ENCODE data around the gene ITGA1.

DNA sequence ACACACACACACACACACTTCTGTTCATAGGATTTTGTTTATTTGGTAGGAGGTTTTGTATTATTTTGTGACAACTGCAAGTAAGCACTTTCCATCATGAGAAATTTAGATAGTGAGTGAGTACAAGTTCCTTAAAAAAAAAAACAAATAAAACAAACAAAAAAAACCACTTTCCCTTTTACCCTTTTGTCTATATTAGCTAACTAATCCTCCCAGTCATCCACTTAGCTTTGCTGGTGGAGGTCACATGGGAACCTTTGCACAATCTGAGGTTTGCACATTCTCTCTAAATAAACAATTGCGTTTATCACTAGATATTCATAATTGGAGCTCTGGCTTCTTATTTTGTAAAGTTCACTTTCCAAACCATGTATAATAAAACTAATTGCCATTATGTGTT, 6.8 kb downstream of the ITGA1 start:
- TF ChIP-seq, protein P1, sequence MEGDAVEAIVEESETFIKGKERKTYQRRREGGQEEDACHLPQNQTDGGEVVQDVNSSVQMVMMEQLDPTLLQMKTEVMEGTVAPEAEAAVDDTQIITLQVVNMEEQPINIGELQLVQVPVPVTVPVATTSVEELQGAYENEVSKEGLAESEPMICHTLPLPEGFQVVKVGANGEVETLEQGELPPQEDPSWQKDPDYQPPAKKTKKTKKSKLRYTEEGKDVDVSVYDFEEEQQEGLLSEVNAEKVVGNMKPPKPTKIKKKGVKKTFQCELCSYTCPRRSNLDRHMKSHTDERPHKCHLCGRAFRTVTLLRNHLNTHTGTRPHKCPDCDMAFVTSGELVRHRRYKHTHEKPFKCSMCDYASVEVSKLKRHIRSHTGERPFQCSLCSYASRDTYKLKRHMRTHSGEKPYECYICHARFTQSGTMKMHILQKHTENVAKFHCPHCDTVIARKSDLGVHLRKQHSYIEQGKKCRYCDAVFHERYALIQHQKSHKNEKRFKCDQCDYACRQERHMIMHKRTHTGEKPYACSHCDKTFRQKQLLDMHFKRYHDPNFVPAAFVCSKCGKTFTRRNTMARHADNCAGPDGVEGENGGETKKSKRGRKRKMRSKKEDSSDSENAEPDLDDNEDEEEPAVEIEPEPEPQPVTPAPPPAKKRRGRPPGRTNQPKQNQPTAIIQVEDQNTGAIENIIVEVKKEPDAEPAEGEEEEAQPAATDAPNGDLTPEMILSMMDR (IDR thresholded peaks at IDR 0.05) = no peak
- TF ChIP-seq EP300 (IDR thresholded peaks at IDR 0.05) (no peak), POLR2A (IDR thresholded peaks at IDR 0.05; ENCODE audit: low read depth) (no peak)
